H1 (cell line): ENCODE measurements around the gene MYL3. TPM values are rescaled to one million over a fixed set of nuclear protein-coding genes. Genes with fewer than 3 reads are reported as not detected.

ENCODE experiments used
- CTCF ChIA-PET: fragments of 300-600 bp; sonication (Branson Sonifier 250); formaldehyde crosslinking; loops from one replicate; lab custom pipeline; 2021; ENCODE audit not compliant: partially characterized antibody; lab: Charles Lee
- POLR2A ChIA-PET: fragments of 300-600 bp; sonication (Branson Sonifier 250); formaldehyde crosslinking; loops from one replicate; lab custom pipeline; 2021; ENCODE audit warnings: inconsistent platforms; ENCODE audit not compliant: partially characterized antibody; lab: Charles Lee
- DNase-seq, 2 experiments: peaks; one replicate each; pipeline versions ENCODE4 v3.0.0 to v3.0.0-alpha.2; 2010 to 2022; ENCODE audit warnings: low spot score in 2 of 2, low read depth in 1 of 2, mixed read lengths in 1 of 2
- FAIRE-seq: peaks from 2 replicates; lab custom pipeline; 2011; peaks lifted over from hg19 to GRCh38; lab: Jason Lieb, UNC
- H2AFZ ChIP-seq: 2 replicates; pipeline ENCODE4 v1.8.1; 2012; ENCODE audit warnings: low read length, inconsistent platforms
- H2AK5ac ChIP-seq: 2 replicates; pipeline ENCODE4 v1.6.1; 2013; ENCODE audit warnings: low read depth, low read length
- H2BK120ac ChIP-seq: replicated peaks from 2 replicates; pipeline ENCODE3; 2013; ENCODE audit warnings: low read depth, low read length, inconsistent platforms
- H2BK12ac ChIP-seq: 2 replicates; pipeline ENCODE4 v1.6.1; 2013; ENCODE audit warnings: low read depth, low read length
- H2BK15ac ChIP-seq: 2 replicates; pipeline ENCODE4 v1.6.1; 2013; ENCODE audit warnings: low read length
- H2BK20ac ChIP-seq: 2 replicates; pipeline ENCODE4 v1.6.1; 2013; ENCODE audit warnings: low read length
- H2BK5ac ChIP-seq: 2 replicates; pipeline ENCODE4 v1.6.1; 2013; ENCODE audit warnings: low read depth, low read length
- H3K14ac ChIP-seq: 2 replicates; pipeline ENCODE4 v1.6.1; 2013; ENCODE audit warnings: inconsistent platforms; ENCODE audit not compliant: insufficient read length
- H3K18ac ChIP-seq: 2 replicates; pipeline ENCODE4 v1.6.1; 2013; ENCODE audit warnings: low read length; ENCODE audit errors: extremely low read depth
- H3K23ac ChIP-seq: 2 replicates; pipeline ENCODE4 v1.6.1; 2013; ENCODE audit warnings: inconsistent platforms; ENCODE audit not compliant: insufficient read length
- H3K23me2 ChIP-seq: 2 replicates; pipeline ENCODE4 v1.6.1; 2013; ENCODE audit warnings: low read depth, low read length
- H3K27ac ChIP-seq: 2 replicates; pipeline ENCODE4 v1.6.1; 2011; ENCODE audit warnings: low read depth, low read length, inconsistent platforms
- H3K27me3 ChIP-seq, 4 experiments: replicated peaks in 1 of 4; 1 replicate in 1 of 4; 2 replicates in 3 of 4; pipeline versions ENCODE4 v1.6.1 to v1.8.1; 2011 to 2013; ENCODE audit warnings: low read length in 3 of 4, mild to moderate bottlenecking in 3 of 4, inconsistent platforms in 2 of 4, mixed read lengths in 2 of 4, moderate library complexity in 1 of 4; ENCODE audit not compliant: control insufficient read depth in 3 of 4, insufficient read depth in 3 of 4; ENCODE audit errors: extremely low read depth in 1 of 4
- H3K36me3 ChIP-seq, 4 experiments: 2 replicates each; pipeline versions ENCODE4 v1.6.1 to v1.8.1; 2011 to 2013; ENCODE audit warnings: mild to moderate bottlenecking in 4 of 4, low read length in 3 of 4, moderate library complexity in 2 of 4, control low read depth in 1 of 4, inconsistent platforms in 1 of 4; ENCODE audit not compliant: insufficient read depth in 4 of 4, control insufficient read depth in 2 of 4
- H3K4ac ChIP-seq: replicated peaks from 2 replicates; pipeline ENCODE3; 2013; ENCODE audit warnings: low read length, low read depth, mixed read lengths, inconsistent platforms; ENCODE audit not compliant: insufficient read length
- H3K4me1 ChIP-seq, 4 experiments: replicated peaks in 1 of 4; 1 replicate in 1 of 4; 2 replicates in 3 of 4; pipeline versions ENCODE4 v1.6.1 to v1.8.1; 2011 to 2013; ENCODE audit warnings: low read length in 3 of 4, inconsistent platforms in 2 of 4, mixed read lengths in 1 of 4; ENCODE audit not compliant: insufficient read depth in 4 of 4, control insufficient read depth in 3 of 4
- H3K4me2 ChIP-seq, 2 experiments: 2 replicates each; pipeline versions ENCODE4 v1.6.1 to v1.8.1; 2011 to 2013; ENCODE audit warnings: low read depth in 2 of 2, low read length in 2 of 2, control low read depth in 1 of 2, inconsistent platforms in 1 of 2, mild to moderate bottlenecking in 1 of 2; ENCODE audit not compliant: insufficient read depth in 1 of 2
- H3K4me3 ChIP-seq, 4 experiments: fragments of 200-600, 300-600 bp in 1 of 4; sonication (generic), shearing (Covaris generic), sonication (Bioruptor Twin) in 1 of 4; 2 replicates each; pipeline versions ENCODE4 v1.5.1 to v1.8.1; 2011 to 2016; ENCODE audit warnings: low read length in 4 of 4, low read depth in 3 of 4, control low read depth in 2 of 4, inconsistent platforms in 2 of 4, mild to moderate bottlenecking in 2 of 4, mixed read lengths in 1 of 4, moderate library complexity in 1 of 4; ENCODE audit not compliant: insufficient read depth in 2 of 4; ENCODE audit errors: extremely low read depth in 1 of 4
- H3K56ac ChIP-seq: replicated peaks from 2 replicates; pipeline ENCODE3; 2013; ENCODE audit warnings: low read depth, mild to moderate bottlenecking, mixed read lengths, low read length, inconsistent platforms; ENCODE audit not compliant: insufficient read length
- H3K79me1 ChIP-seq: 2 replicates; pipeline ENCODE4 v1.6.1; 2013; ENCODE audit warnings: low read depth, low read length, control low read depth
- H3K79me2 ChIP-seq, 2 experiments: 2 replicates each; pipeline versions ENCODE4 v1.6.1 to v1.8.1; 2012 to 2013; ENCODE audit warnings: low read length in 2 of 2, mild to moderate bottlenecking in 2 of 2, inconsistent platforms in 1 of 2; ENCODE audit not compliant: insufficient read depth in 2 of 2, control insufficient read depth in 1 of 2
- H3K9ac ChIP-seq, 4 experiments: replicated peaks in 1 of 4; 1 replicate in 1 of 4; 2 replicates in 3 of 4; pipeline versions ENCODE4 v1.6.1 to v1.8.1; 2011 to 2013; ENCODE audit warnings: low read depth in 3 of 4, low read length in 3 of 4, control low read depth in 2 of 4, mild to moderate bottlenecking in 2 of 4, moderate library complexity in 2 of 4, inconsistent platforms in 1 of 4; ENCODE audit errors: extremely low read depth in 1 of 4
- H3K9me3 ChIP-seq, 2 experiments: 2 replicates each; pipeline versions ENCODE4 v1.6.1 to v1.8.1; 2012 to 2013; ENCODE audit warnings: mild to moderate bottlenecking in 2 of 2, moderate library complexity in 2 of 2, control low read depth in 1 of 2, inconsistent platforms in 1 of 2, low read depth in 1 of 2, low read length in 1 of 2, mixed read lengths in 1 of 2; ENCODE audit not compliant: insufficient read depth in 2 of 2
- H4K20me1 ChIP-seq, 2 experiments: replicated peaks in 1 of 2; 2 replicates each; pipeline versions ENCODE3 to v1.8.1; 2011 to 2013; ENCODE audit warnings: inconsistent platforms in 2 of 2, low read length in 2 of 2, mild to moderate bottlenecking in 1 of 2; ENCODE audit not compliant: insufficient read depth in 2 of 2, control insufficient read depth in 1 of 2
- H4K5ac ChIP-seq: 2 replicates; pipeline ENCODE4 v1.6.1; 2013; ENCODE audit warnings: low read length, low read depth, mixed read lengths, inconsistent platforms; ENCODE audit not compliant: insufficient read length
- H4K8ac ChIP-seq: 2 replicates; pipeline ENCODE4 v1.8.0; 2013; ENCODE audit warnings: mild to moderate bottlenecking, moderate library complexity, low read length, inconsistent platforms; ENCODE audit not compliant: insufficient read depth; ENCODE audit errors: extremely low read depth
- H4K91ac ChIP-seq: replicated peaks from 2 replicates; pipeline ENCODE3; 2013; ENCODE audit warnings: low read length, mixed read lengths, inconsistent platforms; ENCODE audit not compliant: insufficient read length
- BACH1 ChIP-seq: IDR thresholded peaks from 2 replicates; pipeline ENCODE4 v1.6.1; 2012; ENCODE audit warnings: low read length, improper control_type of control experiment
- BCL11A ChIP-seq, 2 experiments: IDR thresholded peaks; one replicate each; pipeline ENCODE4 v1.6.1; 2011; ENCODE audit warnings: low read depth in 2 of 2, low read length in 2 of 2, mild to moderate bottlenecking in 2 of 2
- BRCA1 ChIP-seq: IDR thresholded peaks from 2 replicates; pipeline ENCODE4 v1.6.1; 2012; ENCODE audit warnings: low read depth, low read length, improper control_type of control experiment
- CREB1 ChIP-seq: IDR thresholded peaks from 2 replicates; pipeline ENCODE4 v1.6.1; 2012; ENCODE audit warnings: inconsistent platforms
- JUN ChIP-seq: IDR thresholded peaks from 2 replicates; pipeline ENCODE4 v1.6.1; 2011; ENCODE audit warnings: low read depth, mild to moderate bottlenecking, improper control_type of control experiment, low read length
- KDM1A ChIP-seq: fragments of 200-600, 300-600 bp; sonication (generic); IDR thresholded peaks from 2 replicates; pipeline ENCODE4 v1.7.1; 2016; ENCODE audit warnings: mild to moderate bottlenecking, low read length, borderline replicate concordance
- RXRA ChIP-seq: IDR thresholded peaks from 2 replicates; pipeline ENCODE4 v1.6.1; 2011; ENCODE audit warnings: low read depth, mild to moderate bottlenecking, low read length, moderate library complexity; ENCODE audit not compliant: insufficient read depth
- SP1 ChIP-seq: IDR thresholded peaks from 2 replicates; pipeline ENCODE4 v1.6.1; 2011; ENCODE audit warnings: low read depth, low read length
- YY1 ChIP-seq: IDR thresholded peaks from 2 replicates; pipeline ENCODE4 v1.6.1; 2011; ENCODE audit warnings: low read depth, mild to moderate bottlenecking, low read length
- WGBS, 2 experiments: shearing (Covaris generic) in 1 of 2; methylation state at CpG; one replicate each; pipeline versions ENCODE4 v1.1.6 to v1.1.7; 2013 to 2015; ENCODE audit warnings: low lambda C conversion rate in 2 of 2, mixed read lengths in 2 of 2, inconsistent platforms in 1 of 2, low coverage in 1 of 2, missing lambda C conversion rate in 1 of 2; ENCODE audit not compliant: insufficient replicate concordance in 2 of 2, insufficient coverage in 1 of 2, insufficient read length in 1 of 2; ENCODE audit errors: extremely low coverage in 1 of 2, missing lambda C conversion rate in 1 of 2; 5-methylcytosine and 5-hydroxymethylcytosine counted together
- polyA plus RNA-seq, 7 experiments: library from polyadenylated mRNA; depleted of rRNA in 3 of 7; stranded (reverse) in 5 of 7; unstranded in 2 of 7; fragments of >200 nt in 5 of 7; fragments of 200-250 nt in 2 of 7; gene quantifications; 1 replicate in 5 of 7; 2 replicates in 1 of 7; 4 replicates in 1 of 7; pipeline versions ENCODE4 v1.2.1 to v1.2.3, GENCODE V29; 2011 to 2013; ENCODE audit warnings: missing spikeins in 2 of 7, mixed read lengths in 2 of 7
- total RNA-seq: library from RNA; stranded (reverse); fragmentation: NEBNext Ultra II Directional; extraction: Animal tissue kit (Norgen Biotek cat#: 25700); gene quantifications from 2 replicates; pipeline ENCODE4 v1.2.1, GENCODE V29; 2021
- TF ChIP-seq, protein P1 (sequence below), 3 experiments: IDR thresholded peaks; 1 replicate in 2 of 3; 2 replicates in 1 of 3; pipeline versions ENCODE4 v1.5.1 to v1.6.1; 2011; ENCODE audit warnings: low read length in 3 of 3, mild to moderate bottlenecking in 3 of 3, inconsistent platforms in 2 of 3, low read depth in 1 of 3, moderate library complexity in 1 of 3; ENCODE audit not compliant: insufficient read depth in 1 of 3; ENCODE audit errors: control extremely low read depth in 1 of 3

MYL3 gene
- total and polyA plus RNA-seq, 2 of the 8 experiments (the other 6 are each of a cell fraction or from before 2014, with no cell fraction given), result 0.06 TPM; not detected in 1

DNA sequence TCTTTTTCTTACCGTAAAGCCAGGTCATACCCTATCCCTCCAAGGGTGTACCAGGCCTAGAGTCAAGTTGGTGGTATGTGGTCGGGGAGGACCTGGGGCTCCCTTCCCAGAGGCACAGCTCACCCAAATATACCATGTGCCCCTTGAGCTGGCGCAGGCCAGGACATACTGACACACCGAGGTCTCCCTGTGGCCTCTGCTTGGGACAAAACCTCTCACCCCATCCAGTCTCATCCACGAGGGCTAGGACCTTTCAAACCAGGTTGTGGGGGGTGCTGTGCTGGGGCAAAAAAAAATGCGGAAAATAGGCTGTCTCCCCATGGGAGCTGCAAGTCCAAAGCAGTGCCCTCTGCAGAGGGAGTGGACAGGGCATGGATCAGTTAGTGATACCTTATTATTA is 37.1 kb upstream of the MYL3 start:
- no peak overlapping the region for H2AFZ ChIP-seq
- H3K36me3 ChIP-seq, result no peaks in the 10 kb centered on the region
- H3K23ac ChIP-seq, result no peak overlapping the region
- H4K5ac ChIP-seq, result no peak overlapping the region
- H2BK12ac ChIP-seq, result no peak overlapping the region
- no peak overlapping the region for H2BK15ac ChIP-seq
- 92% methylated on average over 6 of the region's 6 CpGs; no CpG with 5 or more reads in 1 of the 2 experiments for WGBS, 2 experiments
- no peaks in the 10 kb centered on the region for H3K79me1 ChIP-seq
- H3K4me2 ChIP-seq, result no peak overlapping the region
- no peak overlapping the region for H3K56ac ChIP-seq
- FAIRE-seq (no peak), DNase-seq (no peak)
- H3K4me3 ChIP-seq, result no peak overlapping the region
- H3K27me3 ChIP-seq, result peaks cover 0 to 29% (median 20%) of the 10 kb centered on the region in 4 experiments; a peak in 5 of 7 replicates
- H4K8ac ChIP-seq, result no peak overlapping the region
- CTCF ChIA-PET, result interaction anchor here (0.6 to 13.3 kb wide), 15 partner anchors 9 to 517 kb away, joined by 3 to 91 read pairs (median 6); partner anchors contain the start of gene MYL3
- H2BK20ac ChIP-seq, result no peak overlapping the region
- no peak overlapping the region for H3K14ac ChIP-seq
- H2AK5ac ChIP-seq, result no peak overlapping the region
- no peaks in the 10 kb centered on the region for H3K79me2 ChIP-seq
- H3K4me1 ChIP-seq, result peaks cover 0 to 7% (median 2%) of the 10 kb centered on the region in 4 experiments; a peak in 4 of 7 replicates
- POLR2A ChIA-PET, result interaction anchor here (1.0 to 1.6 kb wide), 3 partner anchors 9 to 480 kb away, joined by 3 to 4 read pairs (median 3); partner anchors contain the start of gene PTPN23
- no peak overlapping the region for H3K9ac ChIP-seq
- no peak overlapping the region for H3K4ac ChIP-seq
- H4K20me1 ChIP-seq, result peaks cover 0 to 2% of the 10 kb centered on the region in 2 experiments
- no peak overlapping the region for H3K18ac ChIP-seq
- H2BK5ac ChIP-seq, result no peak overlapping the region
- H2BK120ac ChIP-seq, result no peak overlapping the region
- H3K9me3 ChIP-seq, result no peaks in the 10 kb centered on the region
- H4K91ac ChIP-seq, result no peak overlapping the region
- peaks cover 5% of the 10 kb centered on the region; the same call in 1 of the 2 replicates for H3K23me2 ChIP-seq
- H3K27ac ChIP-seq, result no peak overlapping the region
- TF ChIP-seq, protein P1, sequence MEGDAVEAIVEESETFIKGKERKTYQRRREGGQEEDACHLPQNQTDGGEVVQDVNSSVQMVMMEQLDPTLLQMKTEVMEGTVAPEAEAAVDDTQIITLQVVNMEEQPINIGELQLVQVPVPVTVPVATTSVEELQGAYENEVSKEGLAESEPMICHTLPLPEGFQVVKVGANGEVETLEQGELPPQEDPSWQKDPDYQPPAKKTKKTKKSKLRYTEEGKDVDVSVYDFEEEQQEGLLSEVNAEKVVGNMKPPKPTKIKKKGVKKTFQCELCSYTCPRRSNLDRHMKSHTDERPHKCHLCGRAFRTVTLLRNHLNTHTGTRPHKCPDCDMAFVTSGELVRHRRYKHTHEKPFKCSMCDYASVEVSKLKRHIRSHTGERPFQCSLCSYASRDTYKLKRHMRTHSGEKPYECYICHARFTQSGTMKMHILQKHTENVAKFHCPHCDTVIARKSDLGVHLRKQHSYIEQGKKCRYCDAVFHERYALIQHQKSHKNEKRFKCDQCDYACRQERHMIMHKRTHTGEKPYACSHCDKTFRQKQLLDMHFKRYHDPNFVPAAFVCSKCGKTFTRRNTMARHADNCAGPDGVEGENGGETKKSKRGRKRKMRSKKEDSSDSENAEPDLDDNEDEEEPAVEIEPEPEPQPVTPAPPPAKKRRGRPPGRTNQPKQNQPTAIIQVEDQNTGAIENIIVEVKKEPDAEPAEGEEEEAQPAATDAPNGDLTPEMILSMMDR (IDR thresholded peaks at IDR 0.05; ENCODE audit: control extremely low read depth in 1 of 3, insufficient read depth in 1 of 3, low read depth in 1 of 3, low read length in 3 of 3), result no peak
- no peak for TF ChIP-seq RXRA
- TF ChIP-seq BRCA1, result no peak
- no peak for TF ChIP-seq JUN
- no peak for TF ChIP-seq SP1
- TF ChIP-seq YY1, result no peak
- no peak for TF ChIP-seq KDM1A
- no peak for TF ChIP-seq BCL11A (IDR thresholded peaks at IDR 0.05; ENCODE audit: low read depth in 2 of 2, low read length in 2 of 2)
- TF ChIP-seq CREB1, result no peak
- no peak for TF ChIP-seq BACH1
